ENCODE results near the gene NHLH2. TPM values are rescaled to one million over a fixed set of nuclear protein-coding genes. Genes with fewer than 3 reads are reported as not detected.

Gene NHLH2
- total and polyA plus RNA-seq, 8 donors = 0.03 to 0.12 (median 0.06) TPM; not detected in 5

DNA sequence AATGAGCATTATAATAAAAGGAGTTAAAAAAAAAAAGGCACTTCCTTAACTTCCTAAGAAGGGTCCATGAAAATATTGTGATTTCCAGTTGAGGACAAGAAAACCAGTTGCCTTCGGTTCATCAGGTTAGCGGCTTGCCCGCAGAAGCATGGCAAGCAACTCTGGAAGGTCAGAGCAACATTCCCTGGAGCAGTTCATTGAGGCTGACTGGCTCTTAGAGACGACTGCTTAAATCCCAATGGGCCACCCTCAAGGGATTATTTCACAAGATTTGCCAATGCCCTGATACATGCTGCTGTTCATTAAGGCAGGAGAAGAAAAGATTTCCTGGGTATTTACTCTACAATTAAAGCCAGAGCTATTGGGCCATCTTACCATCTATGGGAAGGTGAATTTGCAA is 43.4 kb downstream of the NHLH2 start:
- intact Hi-C loops (cut with DNase I) = no loop called here
- H3K27me3 ChIP-seq = no peaks in the 10 kb centered on the region
- H3K4me3 ChIP-seq = no peak overlapping the region
- ATAC-seq (no peak), DNase-seq (no peak), FAIRE-seq (no peak)
- WGBS, 2 donors = 89 to 90% methylated on average over 4 of the region's 4 CpGs
- H3K27ac ChIP-seq = no peak overlapping the region
- H3K4me1 ChIP-seq = no peaks in the 10 kb centered on the region
- H3K36me3 ChIP-seq = no peaks in the 10 kb centered on the region
- no peak for TF ChIP-seq CTCF (IDR thresholded peaks at IDR 0.05)
- no peaks in the 10 kb centered on the region for H3K9me3 ChIP-seq

DNA sequence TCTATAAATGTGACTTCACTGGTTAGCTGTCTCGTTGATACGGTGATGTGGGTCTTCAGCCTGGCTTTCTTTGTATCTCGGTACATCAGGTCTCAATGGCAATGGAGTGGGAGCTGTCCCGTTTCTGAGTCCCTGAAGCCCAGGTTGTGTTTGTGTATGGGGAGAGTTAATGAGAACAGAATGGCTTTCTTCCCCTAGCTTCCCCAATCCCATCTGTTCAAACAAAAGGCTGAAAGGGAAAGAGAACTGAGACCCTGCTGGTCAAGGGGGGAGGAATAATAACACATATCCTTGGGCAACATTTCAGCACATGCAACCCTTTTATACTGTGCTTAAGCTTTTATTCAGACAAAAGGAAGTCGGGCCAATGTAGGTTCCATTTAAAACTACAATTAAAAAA is 44.0 kb downstream of the NHLH2 start:
- no peak overlapping the region for H3K4me3 ChIP-seq
- H3K27ac ChIP-seq = no peak overlapping the region
- no peak for TF ChIP-seq CTCF (IDR thresholded peaks at IDR 0.05)
- FAIRE-seq (no peak), DNase-seq (no peak), ATAC-seq (no peak)
- intact Hi-C loops (cut with DNase I) = no loop called here
- WGBS, 2 donors = 67 to 68% methylated on average over 5 of the region's 5 CpGs
- no peaks in the 10 kb centered on the region for H3K4me1 ChIP-seq
- no peaks in the 10 kb centered on the region for H3K27me3 ChIP-seq
- no peaks in the 10 kb centered on the region for H3K36me3 ChIP-seq
- H3K9me3 ChIP-seq = no peaks in the 10 kb centered on the region

GRCh38 chr1:115796036-115796435 is 44.9 kb downstream of the NHLH2 start:
- no peak overlapping the region for H3K4me3 ChIP-seq
- DNase-seq (no peak), ATAC-seq (no peak), FAIRE-seq (no peak)
- no peak overlapping the region for H3K27ac ChIP-seq
- H3K27me3 ChIP-seq = no peaks in the 10 kb centered on the region
- H3K36me3 ChIP-seq = no peaks in the 10 kb centered on the region
- WGBS, 2 donors = 75 to 81% methylated on average over 6 of the region's 6 CpGs
- H3K9me3 ChIP-seq = no peaks in the 10 kb centered on the region
- H3K4me1 ChIP-seq = no peaks in the 10 kb centered on the region
- no peak for TF ChIP-seq CTCF (IDR thresholded peaks at IDR 0.05)
- intact Hi-C loops (cut with DNase I) = no loop called here

GRCh38 chr1:115794976-115795639 is 45.8 kb downstream of the NHLH2 start:
- Histone ChIP-seq H3K36me3 (no peaks in the 10 kb centered on the region), H3K27ac (no peak overlapping the region), H3K27me3 (no peaks in the 10 kb centered on the region), H3K9me3 (no peaks in the 10 kb centered on the region), H3K4me1 (no peaks in the 10 kb centered on the region), H3K4me3 (no peak overlapping the region)
- 60 to 63% methylated on average over 4 of the region's 4 CpGs for WGBS, 2 donors
- ATAC-seq (peak in 1 of 4 donors; percentile 37), FAIRE-seq (no peak), DNase-seq (no peak)
- intact Hi-C loops (cut with DNase I) = no loop called here
- no peak for TF ChIP-seq CTCF (IDR thresholded peaks at IDR 0.05)

DNA sequence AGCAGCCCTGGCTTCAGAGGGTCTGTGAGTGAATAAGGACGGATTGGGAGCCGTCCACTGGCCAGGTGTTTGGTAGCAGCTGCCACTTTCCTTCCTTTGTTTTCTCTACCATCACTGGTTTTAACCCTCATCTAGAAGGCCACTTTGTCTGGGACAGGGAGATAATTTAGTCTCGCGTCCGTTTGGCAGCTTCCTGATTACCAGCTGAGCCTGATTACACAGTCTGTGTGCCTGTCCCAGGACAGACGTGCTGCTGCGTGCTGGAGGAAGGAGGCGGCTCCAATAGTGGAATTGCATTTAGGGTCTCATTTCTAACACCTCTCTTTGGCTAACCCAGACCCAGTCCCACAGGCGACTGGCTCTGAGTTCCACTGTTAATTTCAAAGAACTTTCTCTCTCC is 47.8 kb downstream of the NHLH2 start:
- no peak for TF ChIP-seq CTCF (IDR thresholded peaks at IDR 0.05)
- peak in 1 of 4 donors; percentile 18 for ATAC-seq
- H3K36me3 ChIP-seq = no peaks in the 10 kb centered on the region

More for the DNA sequence above, 47.8 kb downstream of the NHLH2 start:
- intact Hi-C loops (cut with DNase I) = no loop called here
- DNase-seq (no peak), FAIRE-seq (no peak)
- Histone ChIP-seq H3K4me1 (no peaks in the 10 kb centered on the region), H3K4me3 (no peak overlapping the region), H3K27ac (no peak overlapping the region), H3K9me3 (no peaks in the 10 kb centered on the region), H3K27me3 (no peaks in the 10 kb centered on the region)
- 22 to 26% methylated on average over 9 of the region's 9 CpGs for WGBS, 2 donors
